HG02885 (cell line): ENCODE measurements around the gene SSU72.

Experiments
- ATAC-seq: cut with Tn5 transposase; IDR thresholded peaks from one replicate; pipeline ENCODE4 v1.9.1; 2021; ENCODE audit warnings: mild to moderate bottlenecking; ENCODE audit not compliant: unreplicated experiment, poor library complexity

Gene SSU72

DNA sequence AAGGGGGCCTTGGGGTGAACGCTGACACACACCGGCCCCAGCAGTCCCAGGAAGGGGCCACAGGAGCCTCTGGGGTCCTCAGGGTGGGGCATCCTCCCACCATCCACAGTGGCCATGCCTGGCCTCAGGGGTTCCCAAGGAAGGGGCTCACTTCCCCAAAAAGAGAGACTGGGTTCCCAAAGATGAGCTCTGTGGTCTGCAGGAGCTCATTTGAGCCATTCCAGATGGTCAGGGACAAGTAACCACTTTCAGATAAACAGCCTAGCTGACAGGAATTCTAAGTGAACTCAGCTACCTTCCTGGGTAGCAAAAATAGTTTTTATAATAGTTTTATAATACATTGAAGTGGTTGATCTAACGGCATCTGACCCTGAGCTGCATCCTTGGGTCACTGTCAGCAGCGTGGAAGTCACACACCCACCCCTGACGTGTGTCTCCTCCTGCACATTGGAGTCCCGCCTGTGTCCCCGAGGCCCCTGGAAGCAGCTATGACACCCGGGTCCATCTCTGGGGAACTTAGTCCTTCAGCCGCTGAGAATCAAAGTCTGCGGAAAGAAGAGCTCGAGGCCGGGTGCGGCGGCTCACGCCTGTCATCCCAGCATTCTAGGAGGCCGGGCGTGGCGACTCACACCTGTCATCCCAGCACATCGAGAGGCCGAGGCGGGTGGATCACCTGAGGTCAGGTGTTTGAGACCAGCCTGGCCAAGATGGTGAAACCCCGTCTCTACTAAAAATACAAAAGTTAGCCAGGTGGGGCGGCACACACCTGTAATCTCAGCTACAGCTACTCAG is 28.5 kb downstream of the SSU72 start:
- ATAC-seq = no peak

DNA sequence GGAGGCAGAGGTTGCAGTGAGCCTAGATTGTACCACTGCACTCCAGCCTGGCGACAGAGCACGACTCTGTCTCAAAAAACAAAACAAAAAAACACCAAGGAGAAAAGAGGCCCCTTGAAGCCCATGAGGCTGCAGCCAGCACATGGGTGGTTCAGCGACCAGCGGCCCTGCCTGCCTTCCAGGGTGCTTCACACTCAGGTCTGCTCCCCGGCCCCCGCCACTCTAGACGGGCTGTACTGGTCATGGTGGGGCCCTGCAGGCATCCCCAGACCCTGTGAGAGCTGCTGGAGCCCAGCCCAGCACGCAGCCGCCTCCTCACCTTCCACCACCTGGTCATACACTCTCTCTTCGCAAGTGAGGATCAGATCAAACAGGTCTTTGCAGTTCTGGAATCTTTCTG is 30.1 kb downstream of the SSU72 start:
- no peak for ATAC-seq

DNA sequence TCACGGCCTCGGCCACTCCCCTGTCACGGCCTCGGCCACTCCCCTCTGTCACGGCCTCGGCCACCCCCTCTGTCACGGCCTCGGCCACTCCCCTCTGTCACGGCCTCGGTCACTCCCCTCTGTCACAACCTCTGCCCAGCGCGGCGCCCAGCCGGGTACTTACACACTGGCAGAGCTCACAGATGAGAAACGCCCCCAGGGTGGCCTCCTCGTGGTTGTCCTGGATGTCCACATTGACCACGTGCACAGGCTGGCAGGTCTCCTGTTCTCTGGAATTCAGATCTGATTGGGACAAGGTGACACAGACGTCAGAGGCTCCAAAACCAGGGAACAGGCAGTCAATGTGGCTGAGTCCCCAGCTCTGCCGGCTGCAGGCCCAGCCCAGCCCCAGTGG is 31.0 kb downstream of the SSU72 start:
- ATAC-seq = no peak

DNA sequence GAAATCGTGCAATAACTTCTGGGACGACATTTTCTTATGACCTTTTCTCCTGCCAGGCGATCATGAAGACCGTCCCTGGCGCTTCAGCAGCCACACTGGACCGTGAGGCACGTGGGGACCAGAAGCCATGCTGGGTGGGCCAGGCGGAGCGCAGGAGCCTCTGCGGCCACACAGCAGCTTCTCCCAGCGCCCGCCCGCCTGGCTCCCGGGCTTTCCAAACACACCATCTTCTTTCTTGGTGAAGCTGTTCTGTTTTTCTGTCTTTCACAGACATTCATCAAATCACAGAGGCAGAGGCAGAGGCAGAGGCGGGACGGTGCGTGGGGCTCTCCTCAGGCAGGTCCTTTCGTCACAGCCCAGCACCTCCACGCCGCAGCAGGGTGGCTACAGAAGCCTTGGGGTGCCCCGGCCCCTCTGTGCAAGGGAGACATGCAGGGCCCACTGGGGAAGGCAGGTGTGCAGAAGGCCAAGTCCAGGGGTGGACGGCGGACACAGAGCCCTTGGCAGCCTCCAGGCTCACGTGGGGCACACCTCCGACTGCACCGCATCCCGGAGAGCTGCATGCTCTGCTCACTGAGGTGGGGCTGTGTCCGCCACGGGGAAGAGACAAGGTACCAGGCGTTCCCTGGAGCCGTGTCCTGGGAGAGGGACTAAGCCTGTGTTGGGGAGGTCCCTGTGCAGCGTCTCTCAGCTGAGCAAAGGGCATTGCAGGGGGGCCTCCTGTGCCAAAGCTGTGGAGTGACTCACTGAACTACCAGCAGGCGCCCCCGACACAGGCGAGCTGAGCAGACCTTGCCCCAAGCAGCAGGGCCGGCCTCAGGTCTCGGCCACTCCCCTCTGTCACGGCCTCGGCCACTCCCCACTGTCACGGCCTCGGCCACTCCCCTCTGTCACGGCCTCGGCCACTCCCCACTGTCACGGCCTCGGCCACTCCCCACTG is 31.6 kb downstream of the SSU72 start:
- ATAC-seq = no peak

DNA sequence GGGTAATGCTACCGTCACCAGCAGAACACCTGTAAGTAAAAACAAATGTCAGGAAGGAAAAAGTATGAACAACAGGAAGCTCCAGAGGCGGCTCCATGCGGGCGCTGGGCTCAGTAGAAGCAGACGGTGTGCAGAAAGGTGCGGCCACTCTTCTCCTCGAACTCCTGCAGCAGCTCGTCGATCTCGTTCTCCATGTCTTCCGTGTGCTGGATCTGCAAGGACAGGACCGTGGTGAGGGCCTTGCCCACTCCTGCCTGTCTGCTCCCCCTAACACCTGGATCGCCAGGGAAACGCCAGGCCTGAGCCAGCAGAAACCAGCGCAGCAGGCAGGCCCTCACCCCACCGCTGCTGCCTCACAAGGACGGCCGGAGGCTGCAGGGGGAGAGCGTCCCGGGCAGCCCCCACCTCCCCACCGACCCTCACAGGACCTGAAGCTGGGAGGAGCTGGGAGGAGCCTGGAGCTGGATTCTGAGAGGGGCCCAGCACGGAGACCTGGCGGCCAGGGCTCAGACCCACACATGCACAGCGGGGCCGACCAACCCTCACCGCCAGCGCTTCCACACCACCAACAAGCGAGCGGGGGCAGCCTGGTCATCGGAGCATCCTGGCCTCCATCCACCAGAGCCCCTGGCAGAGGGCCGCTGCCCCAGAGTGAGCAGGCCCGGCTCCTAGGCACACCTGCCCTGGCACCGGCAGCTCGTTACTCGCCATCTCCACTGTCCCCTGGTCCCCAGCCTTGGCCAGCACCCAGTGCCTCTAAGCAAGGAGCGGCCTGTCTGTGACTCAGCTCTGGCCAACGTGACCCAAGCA is 32.5 kb downstream of the SSU72 start:
- ATAC-seq = no peak

DNA sequence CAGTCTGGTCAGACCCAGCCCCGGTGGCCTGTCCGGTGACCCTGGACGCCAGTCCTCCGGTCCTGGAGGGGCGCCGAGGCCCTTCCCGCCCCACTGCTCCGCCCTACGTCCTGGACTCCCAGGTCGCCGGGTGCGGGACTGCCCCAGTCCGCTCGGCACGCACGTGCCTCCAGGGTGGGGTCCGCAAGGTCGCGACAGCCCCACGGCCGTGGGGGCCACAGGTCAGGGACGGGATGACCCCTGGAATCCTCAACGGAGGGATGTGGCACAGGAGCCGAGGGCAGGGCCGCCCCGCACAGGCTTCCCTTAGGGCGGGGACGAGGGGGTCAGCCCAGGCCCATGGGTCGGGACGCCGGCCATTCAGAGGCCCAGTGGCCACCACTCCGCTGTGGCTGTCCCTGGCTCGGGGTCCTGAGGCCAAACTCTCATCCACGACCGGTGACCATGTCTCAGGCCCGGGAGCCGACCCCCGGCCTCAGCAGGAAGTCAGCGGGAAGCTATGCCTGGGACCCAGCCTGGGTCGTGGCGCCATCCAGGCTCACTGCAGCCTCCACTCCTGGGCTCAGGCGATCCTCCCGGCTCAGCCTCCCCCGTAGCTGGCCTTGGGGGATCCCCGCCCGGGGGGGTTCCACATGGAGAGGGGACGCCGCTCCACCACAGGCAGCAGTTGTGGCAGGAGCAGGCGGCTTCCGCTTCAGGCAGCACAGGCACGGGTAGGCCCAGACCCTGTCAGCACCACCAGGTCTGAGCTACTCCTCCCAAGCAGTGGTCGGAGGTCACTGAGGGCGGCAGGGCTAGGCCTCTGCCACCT is 33.6 kb downstream of the SSU72 start:
- ATAC-seq = no peak

DNA sequence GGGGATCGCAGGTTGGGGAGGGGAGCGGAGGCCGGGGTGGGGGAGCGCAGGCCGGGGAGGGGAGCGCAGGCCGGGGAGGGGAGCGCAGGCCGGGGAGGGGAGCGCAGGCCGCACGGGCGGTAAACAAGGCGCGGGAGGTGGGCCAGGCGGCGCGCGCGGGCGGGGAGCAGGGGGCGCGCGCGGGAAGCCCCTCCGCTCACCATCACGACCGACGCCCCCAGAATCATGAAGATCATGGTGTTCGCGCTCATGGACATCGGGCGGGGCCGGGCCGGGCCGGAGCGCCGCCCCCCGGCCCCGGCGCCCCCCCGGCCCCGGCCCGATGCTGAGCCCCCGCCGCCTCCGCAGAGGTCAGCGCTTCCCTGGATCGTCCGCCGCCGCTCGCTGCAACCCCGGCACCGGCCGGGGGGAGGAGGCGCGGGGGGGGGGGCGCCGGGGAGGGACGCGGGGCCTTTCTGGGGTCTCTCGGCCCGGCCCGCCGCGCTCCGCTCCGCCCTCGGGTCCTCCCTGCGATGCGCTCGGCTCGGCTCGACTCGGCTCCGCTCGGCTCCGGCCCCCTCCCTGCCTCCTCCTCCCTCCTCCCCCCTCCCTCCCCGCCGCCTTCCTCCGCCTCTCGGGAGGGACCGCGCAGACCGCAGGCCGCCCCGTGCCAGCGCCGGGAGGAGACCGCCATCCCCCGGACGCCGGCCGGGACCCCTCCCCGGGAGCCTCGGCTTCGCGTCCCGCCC is 34.4 kb downstream of the SSU72 start, which contains the start of gene TMEM240:
Gene TMEM240, minus strand, starts transcription at position 535 of the 728 bp plus-strand sequence. Its CDS starts 278 bp downstream, at position 257.
- ATAC-seq = no peak

DNA sequence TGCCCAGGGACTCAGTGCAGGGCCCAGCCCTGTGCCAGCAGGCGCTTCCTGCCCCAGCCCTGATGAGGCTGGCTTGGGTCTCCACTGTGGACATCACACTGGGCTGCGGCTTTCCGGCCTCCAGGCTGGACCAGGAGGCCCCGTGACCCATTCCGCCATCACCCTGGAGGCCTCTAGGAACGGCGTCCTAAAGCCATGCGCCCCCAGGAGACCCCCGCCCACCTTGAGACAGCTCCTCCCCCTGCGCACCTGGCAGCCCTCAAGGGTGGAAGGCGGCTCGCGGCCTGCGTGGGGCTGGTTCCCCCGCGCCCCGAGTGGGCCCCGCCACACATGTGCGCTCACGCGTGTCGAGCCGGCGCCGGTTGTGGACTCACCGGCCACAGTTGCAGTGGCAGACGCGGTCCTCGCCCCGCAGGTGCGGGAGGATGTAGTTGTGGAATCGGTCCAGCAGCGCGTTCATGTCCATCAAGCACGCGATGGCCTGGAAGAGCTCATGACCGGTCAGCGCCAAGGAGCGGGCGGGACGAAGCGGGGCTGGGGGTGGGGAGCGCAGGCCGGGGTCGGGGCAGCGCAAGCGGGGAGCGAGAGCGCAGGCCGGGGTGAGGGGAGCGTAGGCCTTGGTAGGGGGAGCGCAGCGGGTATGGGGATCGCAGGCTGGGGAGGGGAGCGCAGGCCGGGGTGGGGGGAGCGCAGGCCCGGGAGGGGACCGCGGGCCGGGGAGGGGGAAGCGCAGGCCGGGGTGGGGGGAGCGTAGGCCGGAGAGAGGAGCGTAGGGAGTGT is 35.2 kb downstream of the SSU72 start:
- no peak for ATAC-seq

DNA sequence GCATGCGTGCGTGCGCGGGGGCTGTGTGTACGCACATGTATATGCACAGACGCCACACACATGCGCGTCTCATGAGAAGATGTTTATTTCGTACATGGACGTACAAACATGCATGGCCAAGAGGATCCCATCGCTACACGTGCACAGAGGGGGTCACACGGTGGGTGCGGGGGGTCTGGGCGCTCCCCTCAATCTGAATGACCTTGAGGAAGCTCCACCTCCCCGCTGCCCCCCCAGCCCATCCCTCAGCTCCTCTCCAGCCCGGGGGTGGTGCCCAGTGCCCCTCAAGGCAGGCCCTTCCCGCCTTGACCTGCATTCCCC is 35.7 kb downstream of the SSU72 start:
- no peak for ATAC-seq

DNA sequence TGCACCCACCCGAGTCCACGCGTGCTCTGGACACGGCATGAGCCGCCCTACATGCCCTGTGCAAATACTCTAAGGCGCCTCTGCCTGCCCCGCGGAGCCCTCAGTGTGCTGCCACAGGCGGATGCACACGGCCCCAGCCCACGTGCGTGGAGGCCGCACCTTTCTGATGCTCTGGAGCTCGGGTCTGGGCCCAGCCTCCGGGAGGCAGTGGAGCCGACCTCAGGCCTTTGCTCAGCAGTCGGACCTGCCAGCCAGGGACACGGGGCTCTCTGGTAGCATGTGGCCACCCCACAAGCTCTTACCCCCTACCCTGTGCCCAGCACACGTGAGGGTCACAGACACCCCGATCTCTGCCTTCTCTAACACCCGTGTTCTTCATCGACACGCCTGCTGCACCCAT is 36.3 kb downstream of the SSU72 start:
- ATAC-seq = no peak

DNA sequence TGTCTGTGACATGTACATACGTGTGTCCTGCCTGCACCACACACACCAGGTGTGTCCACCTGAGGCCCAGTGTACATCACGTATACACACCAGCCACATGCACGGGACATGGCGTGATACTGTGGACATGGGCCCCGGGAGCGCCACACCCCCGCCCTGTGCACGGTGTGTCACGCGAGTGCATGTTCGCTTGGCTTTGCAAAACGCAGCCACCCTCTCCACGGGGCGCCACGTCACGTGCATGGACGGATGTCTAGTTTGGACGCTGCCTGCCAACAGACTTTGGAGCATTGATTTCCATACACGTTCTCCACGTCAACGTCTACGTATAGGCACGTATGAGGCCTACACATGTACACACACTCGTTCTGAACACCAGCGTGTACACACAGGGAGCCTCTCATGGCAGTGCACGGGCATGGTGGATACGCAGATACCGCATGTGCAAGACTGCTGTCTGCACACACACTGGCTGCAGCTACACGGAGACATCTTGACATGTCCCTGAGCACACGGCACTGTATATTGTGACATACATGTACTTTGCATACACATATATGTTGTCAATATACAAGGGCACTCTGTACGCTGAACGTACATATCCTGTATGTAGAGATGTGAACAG is 36.9 kb downstream of the SSU72 start:
- ATAC-seq = no peak

DNA sequence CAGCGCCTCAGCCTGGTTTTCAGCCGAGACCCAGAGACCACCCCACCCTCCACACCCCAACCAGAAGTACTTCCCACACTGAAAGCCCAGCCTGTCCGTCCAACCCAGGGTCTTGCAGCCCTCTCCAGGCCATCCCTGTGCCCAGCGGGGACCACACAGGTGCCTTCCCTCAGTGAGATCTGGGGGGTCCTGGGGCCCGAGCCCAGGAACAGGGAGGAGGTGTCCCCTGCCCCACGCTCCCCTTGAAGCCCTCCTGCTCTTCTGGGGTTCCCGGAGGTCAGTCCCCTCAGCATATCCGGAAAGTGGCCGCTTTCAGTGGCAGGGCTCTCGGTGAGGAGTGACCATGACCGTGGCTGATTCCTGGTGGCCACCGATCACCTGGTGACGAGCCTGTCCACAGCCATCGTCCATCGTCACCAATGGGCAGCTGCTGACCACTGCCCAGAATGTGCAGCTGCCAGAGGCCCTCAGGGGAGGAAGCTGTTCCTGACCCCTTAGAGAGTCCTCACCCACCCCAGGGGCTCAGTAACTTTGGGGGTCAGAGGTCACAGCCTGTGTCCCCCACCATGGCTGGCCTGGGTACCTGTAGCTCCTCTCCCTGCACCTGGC is 37.6 kb downstream of the SSU72 start:
- ATAC-seq = no peak

DNA sequence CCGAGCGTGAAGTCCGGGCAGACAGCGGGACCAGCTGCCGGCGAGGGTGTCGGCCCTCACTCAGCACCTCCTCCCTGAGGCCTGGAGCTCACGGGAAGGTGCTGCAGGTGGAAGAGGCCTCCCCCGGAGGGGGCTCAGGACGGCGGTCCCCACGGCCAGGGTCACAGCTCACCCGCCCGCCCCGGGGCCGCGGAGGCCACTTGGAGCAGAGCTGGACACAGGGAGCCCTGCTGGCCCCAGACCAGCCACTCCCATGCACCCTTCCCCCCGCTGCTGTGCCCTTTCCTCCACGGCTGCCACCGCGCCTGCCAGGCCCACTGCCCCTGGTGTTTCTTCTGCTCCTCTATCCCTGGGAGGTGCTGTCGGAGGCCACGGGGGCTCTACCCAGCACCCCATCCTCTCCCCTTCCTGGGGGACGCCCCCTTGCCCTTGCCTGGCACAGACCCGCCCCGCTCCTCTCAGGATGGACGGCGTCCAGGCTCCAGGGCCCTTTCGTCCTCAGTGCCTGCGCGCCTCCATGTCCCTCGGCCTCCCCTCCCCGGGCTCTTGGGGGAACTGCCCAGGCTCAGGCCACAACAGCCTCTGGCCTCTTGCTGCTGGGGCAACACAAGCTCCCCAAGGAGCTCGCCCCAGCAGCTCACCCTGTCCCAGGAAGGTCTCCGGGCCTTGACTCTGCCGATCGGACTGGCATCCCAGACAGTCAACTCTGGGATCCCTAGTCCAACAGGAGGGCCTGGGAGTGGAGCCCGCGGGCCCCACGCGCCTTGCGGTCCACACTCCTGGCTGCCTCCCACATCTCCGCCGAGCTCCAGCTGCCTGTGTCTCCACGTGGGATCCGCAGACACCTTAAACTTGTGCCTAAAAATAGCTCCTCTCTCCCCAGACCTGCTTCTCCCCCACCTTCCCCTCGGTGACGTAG is 38.4 kb downstream of the SSU72 start:
- no peak for ATAC-seq

DNA sequence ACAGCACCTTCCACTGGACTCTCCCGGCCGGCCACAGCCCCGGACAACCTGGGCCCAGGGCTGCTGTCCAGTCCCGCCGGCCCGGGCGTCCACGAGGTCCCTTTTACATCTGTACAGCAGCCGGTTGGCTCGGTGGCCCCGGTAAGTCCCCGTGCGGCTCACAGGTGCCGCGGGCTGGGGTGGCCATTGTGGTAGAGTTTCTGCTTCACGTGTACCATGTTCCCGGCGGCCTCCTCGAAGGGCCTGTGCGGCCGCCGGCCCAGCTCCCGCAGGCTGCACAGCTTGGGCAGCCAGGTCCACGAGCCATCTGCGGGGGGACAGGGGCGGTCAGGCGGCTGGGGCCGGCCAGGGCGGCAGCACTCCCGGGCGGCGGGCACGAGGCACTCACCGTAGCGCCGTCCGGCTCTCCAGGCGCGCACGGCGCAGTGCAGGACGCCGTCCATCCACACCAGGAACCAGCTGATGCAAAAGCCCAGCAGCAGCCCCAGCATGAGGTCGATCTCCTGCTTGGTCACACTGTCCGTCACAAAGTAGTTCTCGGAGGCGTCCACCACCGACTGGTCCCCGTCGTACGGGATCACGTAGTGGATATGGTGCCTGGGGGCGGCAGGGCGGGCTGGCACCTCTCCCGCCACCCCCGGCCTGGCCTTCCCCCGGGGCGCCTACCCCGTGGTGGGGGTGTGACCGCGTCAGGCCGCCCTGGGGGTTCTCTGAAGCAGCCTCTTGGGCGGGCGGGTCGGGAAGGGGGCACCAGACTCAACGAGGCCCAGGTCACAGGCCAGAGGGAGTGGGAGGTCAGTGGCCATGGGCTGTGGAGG is 39.3 kb downstream of the SSU72 start:
- no peak for ATAC-seq

DNA sequence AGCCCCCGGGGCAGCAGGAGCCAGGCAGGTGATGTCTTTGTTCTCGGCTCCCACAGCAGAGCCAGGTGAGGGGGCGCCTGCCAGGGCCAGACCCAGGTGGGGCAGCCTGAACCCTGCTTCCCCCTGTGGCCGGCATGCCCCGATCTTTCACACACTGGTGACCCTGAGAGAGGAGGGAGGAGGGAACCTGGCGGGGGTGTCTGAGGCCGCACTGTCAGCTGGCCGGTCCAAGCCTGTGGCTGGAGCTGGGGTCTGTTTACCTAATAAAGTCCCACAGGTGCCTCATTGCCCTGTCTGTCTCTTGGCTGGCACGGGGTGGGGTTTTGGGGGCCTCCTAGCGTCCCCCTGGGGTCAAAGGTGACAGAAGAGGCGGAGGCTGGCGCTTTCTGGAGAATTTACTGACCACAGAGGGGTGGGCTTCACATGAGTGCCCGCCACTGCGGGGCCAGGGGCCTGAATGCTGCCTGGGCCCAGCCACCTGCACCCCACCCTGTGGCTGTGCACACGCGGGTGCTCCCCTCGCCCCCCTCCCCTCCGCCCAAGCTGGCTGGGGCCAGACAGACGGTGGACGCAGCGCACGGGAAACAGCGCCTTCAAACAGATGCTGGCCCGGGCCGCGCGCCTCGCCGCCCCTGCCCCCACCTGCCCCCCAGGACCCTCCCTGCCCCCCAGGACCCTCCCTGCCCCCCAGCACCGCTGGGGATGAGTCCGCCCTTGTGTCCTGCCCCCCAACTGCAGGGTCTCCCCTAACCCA is 40.1 kb downstream of the SSU72 start:
- ATAC-seq = no peak
